HL-60 (cell line): ENCODE measurements around the gene LIG1.
"Not testable (repeated sequence)": the region's sequence is repeated elsewhere in the genome, so short reads cannot be mapped to it uniquely, and the experiment has no call there.

Experiments used
- DNase-seq, 2 experiments: peaks; one replicate each; pipeline ENCODE4 v3.0.0-alpha.2; 2010 to 2020; ENCODE audit warnings: low read depth in 1 of 2, low spot score in 1 of 2
- H3K27ac ChIP-seq: fragments of 250-450 bp; sonication (Bioruptor Pico); replicated peaks from 2 replicates; pipeline ENCODE4 v1.5.1; 2020; ENCODE audit warnings: mild to moderate bottlenecking, moderate library complexity
- H3K27me3 ChIP-seq: fragments of 250-450 bp; sonication (Bioruptor Pico); 2 replicates; pipeline ENCODE4 v1.5.1; 2021; ENCODE audit warnings: mild to moderate bottlenecking, moderate library complexity; ENCODE audit not compliant: insufficient read depth, poor library complexity, severe bottlenecking
- H3K4me3 ChIP-seq: replicated peaks from 2 replicates; pipeline ENCODE4 v1.5.1; 2011; ENCODE audit warnings: mild to moderate bottlenecking, control low read depth, low read length; ENCODE audit not compliant: insufficient read depth
- CTCF ChIP-seq: IDR thresholded peaks from one replicate; pipeline ENCODE4 v1.5.1; 2011; ENCODE audit warnings: low read length, control low read depth, inconsistent platforms; ENCODE audit not compliant: insufficient read depth
- GABPA ChIP-seq: IDR thresholded peaks from 2 replicates; pipeline ENCODE4 v1.6.1; 2012; ENCODE audit warnings: low read depth
- POLR2AphosphoS5 ChIP-seq: IDR thresholded peaks from 2 replicates; pipeline ENCODE4 v1.6.1; 2012; ENCODE audit warnings: low read depth
- REST ChIP-seq: IDR thresholded peaks from 2 replicates; pipeline ENCODE4 v1.6.1; 2012; ENCODE audit warnings: low read depth; ENCODE audit not compliant: insufficient replicate concordance
- SPI1 ChIP-seq: IDR thresholded peaks from 2 replicates; pipeline ENCODE4 v1.6.1; 2012; ENCODE audit warnings: low read depth, mild to moderate bottlenecking, borderline replicate concordance

LIG1 gene

GRCh38 chr19:48095612-48096175 is 74.5 kb downstream of the LIG1 start:
- DNase-seq = no peak
- H3K4me3 ChIP-seq = no peak overlapping the region
- H3K27ac ChIP-seq = no peak overlapping the region
- H3K27me3 ChIP-seq = no peaks in the 10 kb centered on the region
- no peak for TF ChIP-seq REST
- TF ChIP-seq SPI1 = no peak
- TF ChIP-seq GABPA = no peak

GRCh38 chr19:48094855-48095203 is 75.3 kb downstream of the LIG1 start:
- DNase-seq = no peak
- Histone ChIP-seq H3K4me3 (no peak overlapping the region), H3K27me3 (no peaks in the 10 kb centered on the region), H3K27ac (no peak overlapping the region)
- TF ChIP-seq CTCF (no peak), REST (no peak), POLR2AphosphoS5 (no peak), GABPA (no peak), SPI1 (no peak)

GRCh38 chr19:48094129-48094854 is 75.9 kb downstream of the LIG1 start:
- no peak for TF ChIP-seq REST
- TF ChIP-seq SPI1 = no peak
- no peak for TF ChIP-seq POLR2AphosphoS5
- TF ChIP-seq GABPA = no peak
- TF ChIP-seq CTCF = no peak
- no peak overlapping the region for H3K4me3 ChIP-seq
- H3K27me3 ChIP-seq = no peaks in the 10 kb centered on the region
- no peak for DNase-seq
- H3K27ac ChIP-seq = no peak overlapping the region

- H3K27ac ChIP-seq, H3K27me3 ChIP-seq, DNase-seq, H3K4me3 ChIP-seq: not testable (repeated sequence)
These were observed 78.9 kb downstream of the LIG1 start for GRCh38 chr19:48091111-48091718.
